Upper lobe of right lung (tissue), 1 donor: Measurements from ENCODE around the gene TUBGCP6. TPM values are rescaled to one million over a fixed set of nuclear protein-coding genes. Genes with fewer than 3 reads are reported as not detected.

ENCODE experiments used
- ATAC-seq: fragments of 200-7000 bp; cut with Tn5 transposase; one replicate; pipeline ENCODE4 v1.9.1; 2020; ENCODE audit warnings: mild to moderate bottlenecking, moderate library complexity
- DNase-seq: peaks from one replicate; pipeline ENCODE4 v3.0.0-alpha.2; 2020
- H3K27ac ChIP-seq: fragments of 200-600 bp; one replicate; pipeline ENCODE4 v1.8.0; 2022
- H3K27me3 ChIP-seq: fragments of 200-600 bp; one replicate; pipeline ENCODE4 v1.8.0; 2022; ENCODE audit warnings: mild to moderate bottlenecking
- H3K36me3 ChIP-seq: fragments of 200-600 bp; one replicate; pipeline ENCODE4 v1.8.0; 2022
- H3K4me1 ChIP-seq: fragments of 200-600 bp; one replicate; pipeline ENCODE4 v1.8.0; 2022
- H3K4me3 ChIP-seq: fragments of 200-600 bp; one replicate; pipeline ENCODE4 v1.8.0; 2022; ENCODE audit warnings: mild to moderate bottlenecking
- H3K9me3 ChIP-seq: fragments of 200-600 bp; one replicate; pipeline ENCODE4 v1.8.0; 2022
- intact Hi-C: fragments of 100-400 bp; cut with DNase I; formaldehyde crosslinking; loops from one replicate; pipeline ENCODE4 v1.11.0; 2022
- total RNA-seq: library from RNA; stranded (reverse); fragmentation: NEBNext Ultra II Directional; extraction: Animal tissue kit (Norgen Biotek cat#: 25700); gene quantifications from one replicate; pipeline ENCODE4 v1.2.1, GENCODE V29; 2021
- TF ChIP-seq, protein P1 (sequence below): fragments of 200-600 bp; IDR thresholded peaks from one replicate; pipeline ENCODE4 v1.8.0; 2022; ENCODE audit warnings: antibody characterized with exemption
- donor health status: DM: no; HTN: yes; CAD: no; lungs with severe emphysema.

TUBGCP6 gene
- total RNA-seq, 1 donor from 2014 or later, result 51.3 TPM

DNA sequence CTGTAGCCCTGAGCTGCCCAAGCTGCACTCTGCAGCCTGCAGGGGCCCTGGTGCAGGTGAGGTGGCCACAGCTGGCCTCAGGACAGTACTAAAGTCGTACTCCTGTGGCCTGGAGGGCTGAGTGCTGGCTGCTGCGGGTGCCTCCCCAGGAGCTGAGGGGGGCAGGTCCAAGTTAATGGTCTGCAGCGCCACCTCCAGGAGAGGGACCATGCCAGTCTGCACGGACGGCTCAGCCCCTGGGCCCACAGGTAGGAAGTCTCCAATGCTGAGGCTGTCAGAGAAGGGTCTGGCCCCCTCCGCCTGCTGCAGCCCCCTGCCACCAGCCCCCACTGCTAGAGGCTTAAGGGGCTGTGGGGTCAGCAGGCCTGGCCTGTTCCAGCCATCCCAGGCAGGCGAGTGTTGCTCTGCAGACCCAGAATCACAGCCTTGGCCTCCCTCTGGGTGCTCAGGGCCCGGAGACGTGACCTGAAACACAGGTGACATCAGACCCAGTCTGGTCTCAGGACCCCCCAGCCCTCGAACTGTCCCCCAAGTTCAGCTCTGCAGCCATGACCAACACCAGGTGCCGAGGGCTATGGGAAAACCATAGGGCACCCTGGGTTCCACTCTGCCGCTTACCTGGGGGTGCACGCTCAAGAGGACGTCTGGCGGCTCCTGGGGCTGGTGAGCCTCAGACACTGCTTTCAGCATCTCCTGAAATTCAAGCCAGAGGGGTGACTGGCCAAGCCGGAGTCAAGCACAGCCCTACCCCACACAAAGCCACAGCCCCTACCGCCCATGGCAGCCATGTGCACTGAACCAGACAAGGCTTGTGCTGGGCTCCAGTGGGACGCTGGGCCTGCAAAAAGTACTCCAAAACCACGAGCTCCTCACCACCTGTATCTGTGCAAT lies 23.2 kb downstream of the TUBGCP6 start:
- intact Hi-C loops, result no loop called here
- Histone ChIP-seq H3K4me3 (no peak overlapping the region), H3K27me3 (no peaks in the 10 kb centered on the region), H3K4me1 (no peaks in the 10 kb centered on the region), H3K27ac (no peak overlapping the region), H3K9me3 (no peaks in the 10 kb centered on the region), H3K36me3 (peaks cover 82% of the 10 kb centered on the region)
- TF ChIP-seq, protein P1, sequence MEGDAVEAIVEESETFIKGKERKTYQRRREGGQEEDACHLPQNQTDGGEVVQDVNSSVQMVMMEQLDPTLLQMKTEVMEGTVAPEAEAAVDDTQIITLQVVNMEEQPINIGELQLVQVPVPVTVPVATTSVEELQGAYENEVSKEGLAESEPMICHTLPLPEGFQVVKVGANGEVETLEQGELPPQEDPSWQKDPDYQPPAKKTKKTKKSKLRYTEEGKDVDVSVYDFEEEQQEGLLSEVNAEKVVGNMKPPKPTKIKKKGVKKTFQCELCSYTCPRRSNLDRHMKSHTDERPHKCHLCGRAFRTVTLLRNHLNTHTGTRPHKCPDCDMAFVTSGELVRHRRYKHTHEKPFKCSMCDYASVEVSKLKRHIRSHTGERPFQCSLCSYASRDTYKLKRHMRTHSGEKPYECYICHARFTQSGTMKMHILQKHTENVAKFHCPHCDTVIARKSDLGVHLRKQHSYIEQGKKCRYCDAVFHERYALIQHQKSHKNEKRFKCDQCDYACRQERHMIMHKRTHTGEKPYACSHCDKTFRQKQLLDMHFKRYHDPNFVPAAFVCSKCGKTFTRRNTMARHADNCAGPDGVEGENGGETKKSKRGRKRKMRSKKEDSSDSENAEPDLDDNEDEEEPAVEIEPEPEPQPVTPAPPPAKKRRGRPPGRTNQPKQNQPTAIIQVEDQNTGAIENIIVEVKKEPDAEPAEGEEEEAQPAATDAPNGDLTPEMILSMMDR, result no peak
- ATAC-seq (no peak), DNase-seq (no peak)

DNA sequence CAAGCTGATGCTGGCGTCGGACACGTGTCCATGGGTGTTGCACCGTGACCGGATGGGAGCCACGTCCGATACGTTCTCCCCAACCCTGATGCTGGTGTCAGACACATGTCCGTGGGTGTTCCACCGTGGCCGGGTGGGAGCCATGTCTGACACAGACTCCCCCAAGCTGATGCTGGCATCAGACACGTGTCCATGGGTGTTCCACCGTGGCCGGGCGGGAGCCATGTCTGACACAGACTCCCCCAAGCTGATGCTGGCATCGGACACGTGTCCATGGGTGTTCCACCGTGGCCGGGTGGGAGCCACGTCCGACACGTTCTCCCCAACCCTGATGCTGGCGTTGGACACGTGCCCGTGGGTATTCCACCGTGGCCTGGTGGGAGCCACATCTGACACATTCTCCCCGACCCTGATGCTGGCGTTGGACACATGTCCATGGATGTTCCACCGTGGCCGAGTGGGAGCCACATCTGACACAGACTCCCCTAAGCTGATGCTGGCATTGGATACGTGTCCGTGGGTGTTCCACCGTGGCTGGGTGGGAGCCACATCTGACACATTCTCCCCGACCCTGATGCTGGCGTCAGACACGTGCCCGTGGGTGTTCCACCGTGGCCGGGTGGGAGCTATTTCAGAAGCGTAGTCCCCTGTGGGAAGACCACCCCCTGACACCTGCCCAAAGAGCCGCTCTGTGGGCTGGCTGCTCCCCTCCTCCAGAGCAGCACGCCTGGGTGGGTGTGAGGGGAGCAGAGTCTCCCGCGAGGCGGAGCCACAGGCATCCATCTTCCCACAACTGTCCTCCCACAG lies 24.0 kb downstream of the TUBGCP6 start:
- TF ChIP-seq, protein P1, result no peak
- H3K36me3 ChIP-seq, result peaks cover 86% of the 10 kb centered on the region
- no peak overlapping the region for H3K4me3 ChIP-seq
- H3K27me3 ChIP-seq, result no peaks in the 10 kb centered on the region
- ATAC-seq (no peak), DNase-seq (no peak)
- no peaks in the 10 kb centered on the region for H3K9me3 ChIP-seq
- intact Hi-C loops, result no loop called here
- no peak overlapping the region for H3K27ac ChIP-seq
- H3K4me1 ChIP-seq, result no peaks in the 10 kb centered on the region

GRCh38 chr22:50219800-50220602 lies 24.8 kb downstream of the TUBGCP6 start:
- intact Hi-C loops, result loop anchor here (10.0 kb wide), 1 partner anchor 75 kb away; no protein-coding TSS in a partner anchor
- peaks cover 86% of the 10 kb centered on the region for H3K36me3 ChIP-seq
- no peak for DNase-seq

GRCh38 chr22:50218996-50219727 lies 25.7 kb downstream of the TUBGCP6 start:
- no peaks in the 10 kb centered on the region for H3K27me3 ChIP-seq
- intact Hi-C loops, result loop anchor here (10.0 kb wide), 1 partner anchor 74 kb away; no protein-coding TSS in a partner anchor
- no peaks in the 10 kb centered on the region for H3K4me1 ChIP-seq
- TF ChIP-seq, protein P1, result no peak
- peaks cover 86% of the 10 kb centered on the region for H3K36me3 ChIP-seq
- DNase-seq (peak; percentile 93), ATAC-seq (peak; percentile 82)
- H3K4me3 ChIP-seq, result no peak overlapping the region
- no peak overlapping the region for H3K27ac ChIP-seq
- no peaks in the 10 kb centered on the region for H3K9me3 ChIP-seq

More at GRCh38 chr22:50219800-50220602, 24.8 kb downstream of the TUBGCP6 start:
- no peak overlapping the region for H3K4me3 ChIP-seq
- no peak for ATAC-seq
- TF ChIP-seq, protein P1, result no peak
- no peaks in the 10 kb centered on the region for H3K4me1 ChIP-seq
- no peaks in the 10 kb centered on the region for H3K9me3 ChIP-seq
- H3K27me3 ChIP-seq, result no peaks in the 10 kb centered on the region
- no peak overlapping the region for H3K27ac ChIP-seq
